Nephron progenitor cell (in vitro differentiated cells): Measurements from ENCODE around the gene ZSCAN1.

Source experiments
- DNase-seq: peaks from one replicate; pipeline ENCODE4 v3.0.0; 2021
- H3K27ac Mint-ChIP-seq: 2 replicates; pipeline ENCODE4 v1.8.0; 2021; ENCODE audit warnings: mild to moderate bottlenecking, moderate library complexity, mixed read lengths
- H3K27me3 Mint-ChIP-seq: 2 replicates; pipeline ENCODE4 v1.8.0; 2021; ENCODE audit warnings: mild to moderate bottlenecking, low read depth, mixed read lengths; ENCODE audit not compliant: poor library complexity
- H3K36me3 Mint-ChIP-seq: 2 replicates; pipeline ENCODE4 v1.8.0; 2021; ENCODE audit warnings: low read depth, mixed read lengths
- H3K4me1 Mint-ChIP-seq: 2 replicates; pipeline ENCODE4 v1.8.0; 2021; ENCODE audit warnings: mixed read lengths
- H3K4me3 Mint-ChIP-seq: 2 replicates; pipeline ENCODE4 v1.8.0; 2021; ENCODE audit warnings: mild to moderate bottlenecking, moderate library complexity, mixed read lengths
- H3K9me3 Mint-ChIP-seq: 2 replicates; pipeline ENCODE4 v1.8.0; 2021; ENCODE audit warnings: mild to moderate bottlenecking, moderate library complexity, mixed read lengths
- TF ChIP-seq, protein P1 (sequence below): fragments of 200-600 bp; sonication (generic); IDR thresholded peaks from 2 replicates; pipeline ENCODE4 v1.5.0; 2021; ENCODE audit warnings: antibody characterized with exemption

ZSCAN1 gene

DNA sequence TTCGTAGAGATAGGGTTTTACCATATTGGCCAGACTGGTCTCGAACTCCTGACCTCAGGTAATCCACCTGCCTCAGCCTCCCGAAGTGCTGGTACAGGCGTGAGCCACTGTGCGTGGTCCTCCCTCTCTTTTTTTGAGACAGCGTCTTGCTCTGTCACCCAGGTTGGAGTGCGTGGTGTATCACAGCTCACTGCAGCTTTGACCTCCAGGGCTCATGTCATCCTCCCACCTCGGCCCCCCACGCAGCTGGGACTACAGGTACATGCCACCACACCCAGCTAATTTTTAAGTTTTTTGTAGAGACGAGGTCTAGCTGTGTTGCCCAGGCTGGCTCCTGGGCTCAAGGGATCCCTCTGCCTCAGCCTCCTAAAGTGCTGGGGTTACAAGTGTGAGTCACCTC, 46.0 kb downstream of the ZSCAN1 start:
- no peak overlapping the region for H3K4me3 Mint-ChIP-seq
- H3K27me3 Mint-ChIP-seq = peaks cover 5% of the 10 kb centered on the region
- peaks cover 89% of the 10 kb centered on the region for H3K9me3 Mint-ChIP-seq
- TF ChIP-seq, protein P1, sequence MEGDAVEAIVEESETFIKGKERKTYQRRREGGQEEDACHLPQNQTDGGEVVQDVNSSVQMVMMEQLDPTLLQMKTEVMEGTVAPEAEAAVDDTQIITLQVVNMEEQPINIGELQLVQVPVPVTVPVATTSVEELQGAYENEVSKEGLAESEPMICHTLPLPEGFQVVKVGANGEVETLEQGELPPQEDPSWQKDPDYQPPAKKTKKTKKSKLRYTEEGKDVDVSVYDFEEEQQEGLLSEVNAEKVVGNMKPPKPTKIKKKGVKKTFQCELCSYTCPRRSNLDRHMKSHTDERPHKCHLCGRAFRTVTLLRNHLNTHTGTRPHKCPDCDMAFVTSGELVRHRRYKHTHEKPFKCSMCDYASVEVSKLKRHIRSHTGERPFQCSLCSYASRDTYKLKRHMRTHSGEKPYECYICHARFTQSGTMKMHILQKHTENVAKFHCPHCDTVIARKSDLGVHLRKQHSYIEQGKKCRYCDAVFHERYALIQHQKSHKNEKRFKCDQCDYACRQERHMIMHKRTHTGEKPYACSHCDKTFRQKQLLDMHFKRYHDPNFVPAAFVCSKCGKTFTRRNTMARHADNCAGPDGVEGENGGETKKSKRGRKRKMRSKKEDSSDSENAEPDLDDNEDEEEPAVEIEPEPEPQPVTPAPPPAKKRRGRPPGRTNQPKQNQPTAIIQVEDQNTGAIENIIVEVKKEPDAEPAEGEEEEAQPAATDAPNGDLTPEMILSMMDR = no peak
- H3K36me3 Mint-ChIP-seq = peaks cover 63% of the 10 kb centered on the region
- no peak for DNase-seq
- no peaks in the 10 kb centered on the region for H3K4me1 Mint-ChIP-seq
- no peak overlapping the region for H3K27ac Mint-ChIP-seq

DNA sequence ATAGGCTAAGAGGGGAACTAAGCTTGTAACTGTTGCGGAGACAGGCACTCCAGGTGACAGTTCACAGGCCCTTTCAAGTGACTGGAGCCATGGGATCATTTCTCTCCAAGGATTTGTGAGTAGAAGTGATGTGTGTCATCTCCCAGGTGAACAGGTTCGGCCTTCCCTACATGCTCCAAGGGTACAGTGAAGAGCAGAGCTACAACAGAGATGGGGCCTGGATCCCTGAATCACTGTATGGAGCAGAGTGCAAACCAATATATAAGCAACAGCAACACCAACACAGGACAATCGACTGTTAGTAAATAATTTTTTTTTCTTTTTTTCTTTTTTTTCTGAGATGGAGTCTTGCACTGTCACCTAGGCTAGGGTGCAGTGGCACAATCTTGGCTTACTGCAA, 49.2 kb downstream of the ZSCAN1 start:
- Mint-ChIP-seq H3K27me3 (peaks cover 5% of the 10 kb centered on the region), H3K27ac (no peak overlapping the region), H3K9me3 (peaks cover 82% of the 10 kb centered on the region), H3K36me3 (peaks cover 83% of the 10 kb centered on the region), H3K4me3 (no peak overlapping the region), H3K4me1 (no peaks in the 10 kb centered on the region)
- TF ChIP-seq, protein P1 = no peak
- no peak for DNase-seq

DNA sequence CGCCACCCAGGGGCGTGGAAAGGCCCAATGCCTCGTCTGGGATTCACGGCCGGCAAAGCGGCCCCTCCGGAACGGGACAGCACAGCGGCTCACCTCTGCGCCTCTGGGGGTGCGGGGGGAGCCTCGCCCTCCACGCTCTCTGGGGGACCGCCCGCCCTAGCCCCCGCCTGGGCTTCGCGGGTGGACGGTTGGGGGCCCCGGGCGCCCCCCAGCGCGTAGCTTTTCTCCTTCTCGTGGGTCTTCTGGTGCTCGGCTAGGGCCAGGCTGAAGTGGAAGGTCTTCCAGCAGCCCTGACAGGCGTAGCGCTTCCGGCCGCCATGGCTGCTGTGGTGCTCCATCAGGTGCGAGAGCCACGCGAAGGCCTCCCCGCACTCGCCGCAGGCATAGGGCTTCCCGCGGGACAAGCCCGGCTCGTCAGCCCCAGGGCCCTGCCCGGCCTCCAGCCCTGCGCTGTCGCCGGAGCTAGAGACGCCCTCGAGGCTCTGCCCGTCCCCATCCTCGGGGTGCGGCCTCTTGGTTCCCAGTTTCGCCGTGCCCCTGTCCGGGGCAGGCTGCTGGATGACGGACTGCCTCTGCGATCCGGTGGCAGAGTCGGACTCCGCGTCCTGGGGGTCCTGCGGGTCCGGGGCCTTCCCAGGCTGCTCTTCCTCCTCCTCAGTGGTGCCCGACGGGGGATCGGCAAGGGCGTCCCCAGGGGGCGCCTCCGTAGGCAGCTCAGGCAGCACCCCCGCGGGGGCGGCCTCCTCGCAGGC, 50.9 kb downstream of the ZSCAN1 start:
- Mint-ChIP-seq H3K27me3 (peaks cover 4% of the 10 kb centered on the region), H3K36me3 (peaks cover 92% of the 10 kb centered on the region), H3K27ac (no peak overlapping the region), H3K4me1 (no peaks in the 10 kb centered on the region), H3K4me3 (no peak overlapping the region), H3K9me3 (peaks cover 78% of the 10 kb centered on the region)
- DNase-seq = no peak
- TF ChIP-seq, protein P1 = no peak

DNA sequence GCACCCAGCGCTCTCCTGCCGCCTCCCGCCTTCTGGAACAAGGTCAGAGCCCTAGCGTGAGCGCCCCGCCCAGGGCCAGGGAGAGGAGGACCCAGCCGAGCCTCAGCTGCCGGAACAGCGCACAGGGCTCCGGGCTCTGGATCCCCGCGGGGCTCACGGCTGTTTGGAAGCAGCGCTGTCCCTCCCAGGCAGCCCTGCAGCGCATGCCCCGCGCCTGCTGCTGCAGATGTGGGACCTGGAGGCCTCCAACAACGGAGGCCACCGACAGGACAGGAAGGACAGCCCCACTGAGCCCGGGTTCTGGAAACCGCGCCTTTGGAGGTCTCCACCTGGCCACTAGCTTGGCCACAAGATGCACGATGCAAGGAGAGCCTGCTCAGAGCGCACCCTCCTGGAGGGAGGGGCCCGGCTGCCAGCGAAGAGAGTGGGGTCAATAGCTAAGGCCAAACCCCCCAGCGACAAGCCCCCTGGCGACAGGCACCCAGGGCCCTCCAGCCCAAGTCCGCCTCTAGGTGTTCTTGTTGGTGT, 51.6 kb downstream of the ZSCAN1 start:
- no peak overlapping the region for H3K4me3 Mint-ChIP-seq
- TF ChIP-seq, protein P1 = no peak
- H3K27ac Mint-ChIP-seq = no peak overlapping the region
- H3K27me3 Mint-ChIP-seq = no peaks in the 10 kb centered on the region
- no peaks in the 10 kb centered on the region for H3K4me1 Mint-ChIP-seq
- peaks cover 94% of the 10 kb centered on the region for H3K36me3 Mint-ChIP-seq
- peaks cover 78% of the 10 kb centered on the region for H3K9me3 Mint-ChIP-seq
- no peak for DNase-seq

DNA sequence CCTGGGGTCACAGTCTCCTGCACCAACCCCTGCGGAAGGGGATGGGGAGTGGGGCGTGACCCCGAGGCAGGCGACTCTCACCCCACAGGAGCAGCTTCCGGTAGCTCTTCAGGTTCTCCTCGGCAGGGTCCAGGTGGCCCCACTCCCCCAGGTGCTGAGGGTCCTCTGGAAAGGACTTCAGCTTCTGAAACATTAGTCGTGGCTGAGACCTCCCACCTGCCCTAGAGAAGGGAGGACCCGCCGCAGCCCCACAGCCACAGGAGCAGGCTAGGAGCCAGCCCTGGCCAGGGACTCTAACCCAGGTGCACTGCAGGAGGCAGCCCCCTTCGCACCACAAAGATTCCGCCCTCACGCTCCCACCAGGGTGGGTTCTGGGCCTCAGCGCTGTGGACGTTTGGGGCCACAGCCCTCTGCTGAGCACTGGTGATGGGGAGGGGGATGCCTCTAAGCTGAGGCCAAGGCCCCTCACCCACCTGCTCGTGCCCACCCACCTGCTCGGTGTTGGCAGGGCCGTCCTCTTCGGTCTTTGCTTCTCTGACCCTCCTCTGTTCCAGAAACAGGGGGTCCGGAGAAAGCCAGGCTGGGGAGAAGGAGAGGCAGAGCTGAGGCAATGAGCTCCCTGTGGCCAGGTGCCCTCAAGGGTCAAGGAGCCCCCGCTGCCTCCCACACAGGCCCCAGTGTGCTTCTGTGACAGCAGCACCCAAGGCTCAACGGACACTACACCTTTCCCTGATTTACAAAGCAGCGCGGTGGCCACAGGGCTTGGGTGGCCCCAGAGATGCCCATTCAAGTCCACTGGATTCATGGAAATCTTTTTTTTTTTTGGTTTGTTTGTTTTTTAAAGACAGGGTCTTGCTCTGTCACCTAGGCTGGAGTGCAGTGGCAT, 53.2 kb downstream of the ZSCAN1 start:
- H3K4me3 Mint-ChIP-seq = no peak overlapping the region
- H3K36me3 Mint-ChIP-seq = peaks cover 95% of the 10 kb centered on the region
- DNase-seq = no peak
- H3K27ac Mint-ChIP-seq = no peak overlapping the region
- peaks cover 78% of the 10 kb centered on the region for H3K9me3 Mint-ChIP-seq
- no peaks in the 10 kb centered on the region for H3K4me1 Mint-ChIP-seq
- TF ChIP-seq, protein P1 = no peak
- no peaks in the 10 kb centered on the region for H3K27me3 Mint-ChIP-seq
